Erythroblast (primary cell): ENCODE measurements around the gene FUOM.

Experiments
- GATA1 ChIP-seq: IDR thresholded peaks from 2 replicates; pipeline ENCODE4 v1.6.1; 2011; ENCODE audit warnings: low read depth, mild to moderate bottlenecking, control low read depth, low read length, moderate library complexity
- POLR2A ChIP-seq: IDR thresholded peaks from 2 replicates; pipeline ENCODE4 v1.6.1; 2011; ENCODE audit warnings: mild to moderate bottlenecking, low read length

GRCh38 chr10:133315847-133316246 is 42.0 kb downstream of the FUOM start:
- no peak for TF ChIP-seq POLR2A
- TF ChIP-seq GATA1, result no peak
